Glomerular endothelial cell (primary cell): Measurements from ENCODE around the gene URM1. TPM values are rescaled to one million over a fixed set of nuclear protein-coding genes. Genes with fewer than 3 reads are reported as not detected.
"Not testable (repeated sequence)": the region's sequence is repeated elsewhere in the genome, so short reads cannot be mapped to it uniquely, and the experiment has no call there.

ENCODE experiments used
- DNase-seq: peaks from one replicate; pipeline ENCODE4 v3.0.0-alpha.2; 2011; ENCODE audit warnings: low read depth, low spot score; ENCODE audit errors: extremely low read depth
- total RNA-seq: library from RNA; depleted of rRNA; stranded (reverse); fragments of >200 nt; gene quantifications from 2 replicates; pipeline ENCODE4 v1.2.3, GENCODE V29; 2015

URM1 gene
- 41.9 and 45.1 TPM in 2 replicates for total RNA-seq

DNA sequence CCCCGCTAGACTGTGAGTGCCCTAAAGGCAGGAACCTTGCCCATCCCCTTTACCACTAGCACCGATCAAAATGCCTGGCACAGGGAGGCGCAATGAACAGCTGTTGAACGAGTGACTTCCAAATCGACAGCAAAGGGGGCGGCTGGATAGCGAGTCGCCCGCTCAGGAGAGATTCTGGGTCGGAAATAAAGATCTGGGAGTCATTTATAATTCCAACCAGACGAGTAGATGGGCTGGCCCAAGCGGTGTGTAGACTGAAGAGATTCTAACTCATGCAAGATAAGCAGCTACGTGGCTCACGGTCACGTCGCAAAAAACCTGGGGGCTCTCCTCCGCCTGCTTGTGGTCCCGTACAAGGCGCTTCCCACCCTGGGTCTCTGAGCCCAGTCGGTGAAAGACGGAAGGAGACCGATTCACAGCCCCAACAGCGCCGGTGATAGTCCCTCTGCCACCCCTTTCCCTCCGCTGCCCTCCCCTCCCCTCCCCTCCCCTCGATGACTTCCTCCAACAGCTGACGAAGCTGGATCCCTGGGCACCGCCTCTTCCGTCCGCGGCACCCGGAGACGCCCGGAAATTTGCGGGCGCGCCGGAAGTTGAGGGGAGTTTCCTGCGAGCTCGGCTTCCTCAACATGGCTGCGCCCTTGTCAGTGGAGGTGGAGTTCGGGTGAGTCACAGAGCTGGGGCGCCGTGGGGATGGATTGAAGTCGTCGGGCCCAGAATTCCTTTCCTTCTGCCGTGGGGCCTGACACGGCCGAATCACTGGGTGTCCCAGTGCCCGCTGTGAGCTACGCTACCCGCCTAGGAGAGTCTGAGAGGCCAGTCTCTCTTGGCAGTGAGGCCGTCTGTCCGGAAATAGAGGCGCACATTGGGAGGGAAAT, at the start of gene URM1:
TSS of gene URM1 (plus strand) at position 623 of the 878 bp plus-strand sequence. CDS start at position 630, 7 bp downstream.
- DNase-seq: no peak

DNA sequence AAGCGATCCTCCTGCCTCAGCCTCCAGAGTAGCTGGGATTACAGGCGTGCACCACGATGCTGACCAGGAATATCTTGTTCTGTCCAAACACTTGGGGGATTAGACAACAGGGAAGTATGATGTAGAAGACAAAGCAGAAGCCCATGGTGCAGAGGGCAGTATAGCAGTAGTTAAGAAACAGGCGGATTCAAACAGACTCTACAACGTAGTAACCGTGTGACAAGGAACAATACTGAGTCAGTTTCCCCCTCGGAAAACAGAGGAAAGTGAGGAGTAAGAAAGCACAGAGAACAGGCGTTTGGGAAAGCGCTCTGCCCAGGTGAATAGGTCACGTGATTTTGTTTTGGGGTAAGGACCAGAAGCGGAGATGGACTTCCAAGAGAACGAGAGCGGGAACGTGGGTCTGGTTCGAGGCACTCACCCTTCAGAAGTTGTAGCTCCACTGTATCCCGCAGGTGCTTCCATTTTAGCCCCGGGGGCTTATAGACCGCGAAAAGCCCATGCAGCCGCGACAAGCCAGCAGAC, 49.2 kb upstream of the URM1 start:
- no peak for DNase-seq

DNA sequence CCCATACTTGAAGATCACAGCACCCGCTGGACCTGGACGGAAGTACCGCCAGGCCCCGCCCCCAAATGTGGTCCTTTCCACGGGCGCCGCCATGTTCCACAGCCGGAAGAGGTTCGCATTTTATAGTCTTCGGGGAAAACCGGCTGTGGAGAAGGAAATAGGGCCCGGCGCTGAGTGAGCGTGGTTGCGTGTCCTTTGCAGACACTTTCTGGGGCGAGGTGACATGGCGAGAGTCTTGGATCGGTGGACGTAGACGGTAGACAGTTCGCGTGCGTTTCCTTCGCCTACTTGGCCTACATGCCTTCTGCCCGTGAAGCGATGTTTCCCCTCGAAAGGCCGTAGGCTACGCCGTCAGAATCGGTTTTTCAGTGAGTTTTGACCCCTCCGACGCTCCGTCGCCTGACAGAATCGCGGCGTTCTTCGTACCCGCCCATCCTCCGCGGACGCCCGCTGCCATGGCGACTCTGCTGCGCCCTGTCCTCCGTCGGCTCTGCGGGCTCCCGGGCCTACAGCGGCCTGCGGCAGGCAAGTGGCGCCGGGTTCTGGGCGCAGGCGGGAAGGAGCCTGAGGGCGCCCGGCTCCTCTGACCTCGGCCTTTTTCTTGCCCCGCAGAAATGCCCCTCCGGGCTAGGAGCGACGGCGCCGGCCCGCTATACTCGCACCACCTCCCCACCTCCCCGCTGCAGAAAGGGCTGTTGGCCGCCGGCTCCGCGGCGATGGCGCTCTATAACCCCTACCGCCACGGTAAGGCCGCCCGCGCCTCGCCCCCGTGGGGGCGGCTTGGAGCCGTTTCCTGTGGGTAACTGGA, 48.6 kb upstream of the URM1 start, which contains the start of the genes COQ4 and TRUB2:
TSS of gene COQ4 (plus strand) at position 436 of the 808 bp plus-strand sequence. CDS start at position 456, 20 bp downstream.
TSS of gene TRUB2 (minus strand) at position 44 of the 808 bp plus-strand sequence. CDS start at position 5, 39 bp downstream.
- peak; percentile 90 for DNase-seq

DNA sequence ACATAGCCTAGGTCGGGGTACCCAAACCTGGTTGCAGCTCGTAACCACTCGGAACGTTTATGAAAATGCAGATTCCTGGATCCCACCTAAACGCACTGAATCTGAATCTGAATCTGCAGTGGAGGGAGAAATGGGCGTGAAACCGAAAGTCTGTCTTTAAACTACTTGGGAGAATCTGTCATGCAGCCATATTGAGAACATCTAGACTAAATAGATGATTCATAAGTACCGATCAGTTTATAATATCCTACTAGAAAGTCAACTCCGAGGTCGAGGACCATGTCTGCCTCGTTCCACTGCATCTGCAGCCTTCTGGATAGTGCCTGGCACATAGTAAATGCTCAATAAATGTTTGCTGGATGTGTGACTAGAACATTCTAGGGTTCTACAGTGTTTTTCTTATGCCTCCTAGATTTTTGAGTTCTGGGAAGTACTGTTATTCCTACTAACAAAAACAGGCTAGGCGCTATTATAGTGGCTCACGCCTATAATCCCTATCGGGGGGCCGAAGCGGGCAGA, 47.9 kb upstream of the URM1 start:
- no peak for DNase-seq

DNA sequence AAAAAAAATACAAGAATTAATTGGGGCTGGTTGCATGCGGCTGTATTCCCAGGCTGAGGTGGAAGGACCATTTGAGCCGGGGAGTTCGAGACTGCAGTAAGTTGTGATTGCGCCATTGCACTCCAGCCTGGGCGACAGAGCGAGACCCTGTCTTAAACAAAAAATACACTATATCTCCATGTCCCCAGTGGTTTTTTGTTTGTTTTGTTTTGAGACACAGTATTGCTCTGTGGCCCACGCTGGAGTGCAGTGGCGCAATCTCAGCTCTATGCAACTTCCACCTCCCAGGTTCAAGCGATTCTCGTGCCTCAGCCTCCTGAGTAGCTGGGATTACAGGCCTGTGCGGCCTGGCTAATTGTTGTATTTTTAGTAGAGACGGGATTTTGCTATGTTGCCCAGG, 47.4 kb upstream of the URM1 start:
- no peak for DNase-seq

DNA sequence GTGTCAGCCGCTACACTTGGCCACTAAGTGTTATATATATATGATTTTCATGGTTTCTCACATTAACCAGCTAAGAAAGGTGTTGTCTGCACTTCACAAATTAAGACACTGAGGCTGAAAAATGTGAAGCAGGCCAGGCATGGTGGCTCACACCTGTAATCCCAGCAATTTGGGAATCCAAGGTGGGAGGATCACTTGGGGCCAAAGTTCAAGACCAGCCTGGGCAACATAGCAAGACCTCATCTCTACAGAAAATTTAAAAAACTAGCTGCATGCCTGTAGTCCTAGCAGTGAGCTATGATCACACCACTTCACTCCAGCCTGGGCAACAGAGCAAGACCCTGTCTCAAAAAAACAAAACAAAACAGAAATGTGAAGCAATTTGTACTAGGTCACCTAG, 46.8 kb upstream of the URM1 start:
- no peak for DNase-seq

DNA sequence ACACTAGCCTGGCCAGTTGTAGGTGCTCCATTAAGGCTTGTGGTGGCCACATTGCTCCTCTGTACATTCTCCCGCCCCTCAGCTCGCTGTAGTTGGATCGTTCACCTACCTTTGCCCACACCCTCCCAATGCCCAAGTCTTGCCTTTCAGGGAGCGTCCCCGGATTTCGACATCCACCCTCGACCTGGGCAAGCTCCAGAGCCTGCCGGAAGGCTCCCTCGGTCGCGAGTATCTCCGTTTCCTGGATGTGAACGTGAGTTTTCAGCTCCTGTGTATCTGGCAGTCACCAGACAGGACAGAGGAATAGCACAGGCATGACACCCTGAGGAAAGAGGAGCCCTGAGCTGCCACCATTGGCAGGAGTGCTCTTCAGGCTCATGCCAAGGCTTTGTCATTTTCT, 45.5 kb upstream of the URM1 start:
- DNase-seq: no peak

DNA sequence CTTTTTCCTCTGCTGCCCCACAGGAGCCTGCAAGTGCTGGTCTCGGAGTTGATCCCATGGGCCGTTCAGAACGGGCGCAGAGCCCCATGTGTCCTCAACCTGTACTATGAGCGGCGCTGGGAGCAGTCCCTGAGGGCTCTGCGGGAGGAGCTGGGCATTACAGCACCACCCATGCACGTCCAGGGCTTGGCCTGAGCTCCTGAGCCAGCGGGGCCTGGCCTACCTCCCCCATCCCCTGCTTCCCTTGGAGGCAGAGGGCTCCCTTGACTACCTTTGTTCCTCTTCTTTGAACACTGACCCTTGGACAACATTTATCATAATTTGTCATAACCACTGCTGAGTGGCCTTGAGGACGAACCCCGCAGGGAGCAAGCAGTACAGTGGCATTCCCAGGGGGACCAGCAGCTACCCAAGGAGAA, 37.7 kb upstream of the URM1 start:
- DNase-seq: no peak

DNA sequence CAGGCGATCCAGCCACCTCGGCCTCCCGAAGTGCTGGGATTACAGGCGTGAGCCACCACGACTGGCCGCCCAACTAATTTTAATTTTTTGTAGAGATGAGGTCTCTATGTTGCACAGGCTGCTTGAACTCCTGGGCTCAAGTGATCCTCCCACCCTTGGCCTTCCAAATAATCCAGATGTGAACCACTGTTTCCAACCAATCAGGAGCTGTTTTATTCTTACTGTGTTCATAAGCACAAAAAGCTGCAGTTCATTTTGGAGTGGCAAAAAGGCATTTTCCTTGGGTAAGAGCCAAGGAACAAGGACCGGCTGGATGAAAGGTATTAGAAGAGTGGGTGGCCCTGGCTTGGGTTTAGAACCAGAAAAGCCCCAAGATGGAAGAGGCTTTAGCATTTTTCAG, 36.0 kb upstream of the URM1 start:
- no peak for DNase-seq

DNA sequence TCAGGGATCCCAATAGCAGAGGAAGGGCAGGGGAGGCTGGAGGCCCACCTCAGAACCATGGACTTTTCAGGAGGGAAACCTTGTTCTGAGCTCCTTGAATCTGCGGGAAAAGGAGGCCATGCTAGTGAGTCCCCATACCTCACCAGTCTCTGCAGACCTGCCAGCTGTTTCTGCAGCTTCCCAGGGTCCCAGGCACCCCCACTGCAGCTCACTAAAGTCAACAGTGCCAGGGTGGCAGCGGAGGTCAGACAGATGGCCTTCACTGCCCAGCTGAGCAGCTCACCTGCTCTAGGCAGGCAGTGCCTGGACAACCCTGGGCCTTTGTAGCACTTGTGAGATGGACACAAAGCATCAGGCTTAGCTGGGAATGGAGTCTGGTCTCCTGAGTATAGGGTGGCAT, 35.3 kb upstream of the URM1 start:
- DNase-seq: no peak

DNA sequence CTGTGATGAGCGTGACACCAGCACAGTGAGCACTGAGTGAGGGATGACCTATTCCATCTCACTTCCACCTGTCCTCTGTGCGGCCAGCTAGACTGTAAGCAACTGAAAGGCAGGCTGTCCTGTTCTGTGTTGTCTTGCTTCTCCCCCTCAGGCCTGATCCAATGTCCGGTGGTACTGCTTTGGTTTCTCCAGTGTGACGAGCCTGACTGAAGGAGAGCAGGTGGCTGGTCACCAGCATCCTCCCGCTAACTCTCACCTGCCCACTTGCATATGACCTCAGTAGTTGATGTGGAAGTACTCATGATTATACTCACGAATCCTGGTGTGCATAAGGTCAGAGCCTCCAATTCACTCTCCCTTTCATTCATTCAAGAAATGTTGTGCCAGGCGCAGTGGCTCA, 33.2 kb upstream of the URM1 start:
- no peak for DNase-seq

DNA sequence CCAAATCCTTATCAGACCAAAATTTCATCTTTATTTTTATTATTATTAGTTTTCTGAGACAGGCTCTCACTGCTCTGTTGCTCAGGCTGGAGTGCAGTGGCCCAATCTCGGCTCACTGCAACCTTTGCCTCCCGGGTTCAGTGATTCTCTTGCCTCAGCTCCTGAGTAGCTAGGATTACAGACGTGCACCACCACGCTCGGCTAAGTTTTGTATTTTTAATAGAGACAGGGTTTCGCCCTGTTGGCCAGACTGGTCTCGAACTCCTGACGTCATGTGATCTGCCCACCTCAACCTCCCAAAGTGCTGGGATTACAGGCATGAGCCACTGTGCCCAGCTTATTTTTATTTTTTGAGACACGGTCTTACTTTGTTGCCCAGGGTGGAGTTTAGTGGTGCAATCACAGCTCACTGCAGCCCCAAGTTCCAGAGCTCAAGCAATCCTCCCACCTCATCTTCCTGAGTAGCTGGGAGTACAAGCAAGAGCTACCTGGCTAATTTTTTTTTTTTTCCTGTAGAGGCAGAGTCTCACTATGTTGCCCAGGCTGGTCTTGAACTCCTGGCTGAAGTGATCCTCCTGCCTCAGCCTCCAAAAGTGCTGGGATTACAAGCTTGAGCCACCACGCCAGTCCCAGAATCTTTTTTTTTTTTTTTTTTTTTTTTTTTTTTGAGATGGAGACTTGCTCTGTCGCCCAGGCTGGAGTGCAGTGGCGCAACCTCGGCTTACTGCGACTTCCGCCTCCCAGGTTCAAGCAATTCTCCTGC, 32.1 kb upstream of the URM1 start:
- not testable (repeated sequence) for DNase-seq

DNA sequence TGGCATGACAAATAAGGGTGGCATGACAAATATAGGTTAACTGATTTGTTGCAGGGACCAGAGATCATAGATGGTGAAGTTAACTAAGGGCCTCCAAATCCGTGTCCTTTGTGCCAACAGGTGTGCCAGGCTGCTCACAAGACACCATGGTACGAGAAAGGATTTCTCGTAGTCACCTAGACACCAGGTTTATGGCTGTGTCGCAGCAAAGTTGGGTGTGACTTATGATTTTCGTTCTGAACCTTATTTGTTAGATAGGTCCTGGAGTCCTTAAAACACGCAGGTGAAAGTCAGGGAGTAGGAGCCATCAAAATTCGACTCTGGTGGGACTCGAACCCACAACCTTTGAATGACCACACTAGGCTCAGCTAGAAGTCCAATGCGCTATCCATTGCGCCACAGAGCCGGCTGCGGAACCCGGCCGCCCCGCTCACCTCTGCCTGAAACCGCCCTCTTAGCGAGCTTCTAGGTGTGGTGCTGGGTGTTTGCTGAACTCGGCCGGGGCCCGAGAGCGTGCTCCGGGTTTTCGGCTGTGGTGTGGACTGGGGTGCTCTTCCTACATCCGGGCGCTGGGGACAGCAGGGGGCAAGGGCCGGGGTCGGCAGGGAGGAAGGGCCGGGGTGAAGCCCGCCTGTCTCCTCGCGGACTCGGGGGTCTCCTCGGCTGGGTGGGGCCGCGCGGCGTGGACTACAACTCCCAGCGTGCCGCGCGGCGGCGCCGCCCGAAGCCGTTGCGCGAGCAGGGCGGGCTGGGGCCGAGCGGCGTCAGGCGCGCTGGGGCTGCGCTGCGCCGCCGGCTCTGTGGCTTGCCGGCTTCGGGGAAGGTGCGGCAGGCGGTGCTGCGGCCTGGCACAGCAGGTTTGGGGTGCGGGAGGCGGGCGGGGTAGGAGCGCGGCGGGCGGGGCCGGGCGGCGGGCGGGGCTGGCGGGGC, 31.1 kb upstream of the URM1 start, which contains the start of gene SLC27A4:
TSS of gene SLC27A4 (plus strand) at position 767 of the 930 bp plus-strand sequence. CDS start 2,606 bp downstream, outside the sequence.
- DNase-seq: no peak

DNA sequence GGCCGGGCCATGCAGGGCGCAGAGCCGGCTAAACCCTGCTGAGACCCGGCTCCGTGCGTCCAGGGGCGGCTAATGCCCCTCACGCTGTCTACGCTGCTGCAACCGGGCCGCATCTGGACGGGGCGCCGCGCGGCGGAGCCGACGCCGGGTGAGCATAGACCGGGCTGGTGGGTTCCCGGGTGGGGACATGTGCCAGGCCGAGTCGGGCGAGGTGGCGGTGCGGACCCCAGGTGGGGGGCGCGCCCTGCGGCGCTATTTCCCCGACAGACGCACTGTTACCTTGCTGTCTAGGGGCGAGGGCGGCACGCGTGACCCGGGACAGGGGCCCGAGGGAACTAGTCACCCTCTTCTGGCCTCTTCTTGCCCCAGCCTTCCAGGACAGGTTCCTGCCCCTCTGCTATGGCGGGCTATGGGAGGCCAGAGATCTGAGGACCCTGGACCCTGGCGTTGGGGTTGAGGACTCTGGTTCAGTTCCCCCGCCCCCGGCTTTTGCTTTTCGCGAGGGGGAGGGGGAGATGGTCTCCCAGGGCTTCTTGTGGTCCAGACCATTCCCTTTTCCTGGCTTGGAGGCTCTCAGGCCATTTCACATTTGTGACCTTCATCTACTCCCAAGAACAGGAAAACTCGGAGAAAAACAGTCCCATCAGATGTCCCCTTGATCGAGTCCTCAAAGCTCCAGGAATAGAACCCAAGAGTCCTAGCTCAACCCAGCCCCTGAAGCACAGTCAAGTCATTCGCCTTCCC, 30.3 kb upstream of the URM1 start:
- no peak for DNase-seq

DNA sequence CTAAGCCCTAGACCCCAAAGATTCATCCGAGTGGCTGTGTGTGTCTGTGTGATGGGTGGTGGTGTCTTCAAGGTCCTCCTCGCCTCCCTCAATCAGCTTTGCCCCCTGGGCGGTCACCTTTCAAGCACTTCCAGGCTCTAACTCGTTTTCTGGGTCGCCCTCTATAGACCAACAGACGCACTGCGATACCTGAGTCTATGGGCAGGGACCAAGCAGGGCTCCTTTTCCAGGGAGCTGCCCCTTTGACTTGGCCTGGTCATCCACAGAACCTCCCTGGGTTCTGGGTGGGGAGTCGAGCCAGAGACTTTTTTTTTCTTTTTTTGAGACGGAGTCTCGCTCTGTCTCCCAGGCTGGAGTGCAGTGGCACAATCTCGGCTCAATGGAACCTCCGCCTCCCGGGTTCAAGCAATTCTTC, 29.7 kb upstream of the URM1 start:
- DNase-seq: no peak

DNA sequence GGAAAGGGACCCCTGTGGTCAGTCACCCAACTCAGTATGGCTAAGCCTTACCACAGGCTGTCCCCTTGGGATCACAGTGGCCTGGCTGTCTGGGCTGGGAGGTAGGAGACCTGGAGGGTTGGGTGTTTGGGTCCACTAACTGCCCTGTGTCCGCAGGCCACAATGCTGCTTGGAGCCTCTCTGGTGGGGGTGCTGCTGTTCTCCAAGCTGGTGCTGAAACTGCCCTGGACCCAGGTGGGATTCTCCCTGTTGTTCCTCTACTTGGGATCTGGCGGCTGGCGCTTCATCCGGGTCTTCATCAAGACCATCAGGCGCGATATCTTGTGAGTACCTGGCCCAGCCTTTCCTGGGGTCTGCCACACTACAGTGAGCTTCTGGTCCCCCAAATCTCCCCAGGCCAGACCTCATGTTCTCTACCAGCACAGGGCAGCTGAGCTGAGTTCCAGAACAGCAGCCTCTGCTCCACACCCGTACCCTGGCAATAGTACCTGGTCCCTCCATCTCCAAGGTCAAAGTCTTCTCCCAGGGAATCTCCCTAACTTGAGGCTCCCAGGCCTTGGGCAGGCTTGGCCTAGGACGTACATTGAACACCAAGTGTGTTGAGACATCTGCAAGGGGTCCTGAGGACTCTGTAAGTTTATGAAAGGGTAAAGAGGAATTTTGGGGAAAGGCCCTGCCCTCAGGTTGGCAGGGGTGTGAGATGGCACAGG, 28.0 kb upstream of the URM1 start:
- no peak for DNase-seq

DNA sequence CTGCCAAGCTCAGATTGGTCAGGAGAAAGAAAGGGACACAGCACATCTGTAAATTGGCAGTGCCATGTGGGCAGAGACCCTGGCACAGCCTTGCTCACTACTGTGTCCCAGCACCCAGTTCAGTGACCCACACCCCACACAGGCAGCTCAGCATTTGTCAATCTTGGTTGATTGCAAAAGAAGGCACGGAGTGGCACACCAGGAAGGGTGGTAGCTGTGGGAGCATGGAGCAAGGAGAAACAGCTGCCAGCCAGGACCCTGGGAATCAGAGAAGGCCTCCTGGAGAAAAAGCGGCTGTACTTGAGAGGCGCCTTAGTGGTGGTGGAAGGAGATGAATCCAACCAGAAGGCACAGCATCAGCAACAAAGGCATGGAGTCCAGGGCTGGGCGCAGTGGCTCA, 27.3 kb upstream of the URM1 start:
- no peak for DNase-seq
